GM19238 (cell line): ENCODE data around the gene CCDC148.
"Not testable (repeated sequence)": the region's sequence is repeated elsewhere in the genome, so short reads cannot be mapped to it uniquely, and the experiment has no call there.

Source experiments
- DNase-seq: peaks from one replicate; pipeline ENCODE4 v3.0.0; 2011; ENCODE audit warnings: low spot score; ENCODE audit not compliant: insufficient read length

The CCDC148 gene

DNA sequence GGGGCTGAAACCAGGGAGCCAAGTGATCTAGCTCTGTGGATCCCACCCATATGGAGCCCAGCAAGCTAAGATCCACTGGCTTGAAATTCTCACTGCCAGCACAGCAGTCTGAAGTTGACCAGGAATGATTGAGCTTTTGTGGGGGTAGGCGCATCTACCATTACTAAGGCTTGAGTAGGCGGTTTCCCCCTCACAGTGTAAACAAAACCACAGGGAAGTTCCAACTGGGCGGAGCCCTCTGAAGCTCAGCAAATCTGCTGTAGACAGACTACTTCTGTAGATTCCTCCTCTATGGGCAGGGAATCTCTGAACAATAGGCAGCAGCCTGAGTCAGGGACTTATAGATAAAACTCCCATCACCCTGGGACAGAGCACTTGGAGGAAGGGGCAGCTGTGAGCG is 96.7 kb downstream of the CCDC148 start:
- no peak for DNase-seq

- DNase-seq, result no peak
Measured at GRCh38 chr2:158357699-158358098, 98.9 kb downstream of the CCDC148 start.

DNA sequence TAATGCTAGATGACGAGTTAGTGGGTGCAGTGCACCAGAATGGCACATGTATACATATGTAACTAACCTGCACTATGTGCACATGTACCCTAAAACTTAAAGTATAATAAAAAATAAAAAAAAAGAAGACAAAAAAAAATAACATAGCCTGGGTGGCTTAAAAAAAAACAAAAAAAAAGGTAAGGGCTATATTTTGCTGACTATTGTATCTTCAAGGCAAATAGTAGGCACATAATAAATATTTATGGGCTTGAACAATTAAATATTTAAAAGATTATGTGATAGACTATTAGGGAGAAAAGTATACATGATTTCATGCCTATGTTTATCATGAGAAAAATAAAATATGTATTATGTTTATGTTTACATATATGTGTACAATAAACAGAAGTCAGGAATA is 99.4 kb downstream of the CCDC148 start:
- DNase-seq, result no peak

DNA sequence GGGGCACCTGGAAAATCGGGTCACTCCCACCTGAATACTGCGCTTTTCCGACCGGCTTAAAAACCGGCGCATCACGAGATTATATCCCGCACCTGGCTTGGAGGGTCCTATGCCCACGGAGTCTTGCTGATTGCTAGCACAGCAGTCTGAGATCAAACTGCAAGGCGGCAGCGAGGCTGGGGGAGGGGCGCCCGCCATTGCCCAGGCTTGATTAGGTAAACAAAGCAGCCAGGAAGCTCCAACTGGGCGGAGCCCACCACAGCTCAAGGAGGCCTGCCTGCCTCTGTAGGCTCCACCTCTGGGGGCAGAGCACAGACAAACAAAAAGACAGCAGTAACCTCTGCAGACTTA is 105.1 kb downstream of the CCDC148 start:
- not testable (repeated sequence) for DNase-seq

DNA sequence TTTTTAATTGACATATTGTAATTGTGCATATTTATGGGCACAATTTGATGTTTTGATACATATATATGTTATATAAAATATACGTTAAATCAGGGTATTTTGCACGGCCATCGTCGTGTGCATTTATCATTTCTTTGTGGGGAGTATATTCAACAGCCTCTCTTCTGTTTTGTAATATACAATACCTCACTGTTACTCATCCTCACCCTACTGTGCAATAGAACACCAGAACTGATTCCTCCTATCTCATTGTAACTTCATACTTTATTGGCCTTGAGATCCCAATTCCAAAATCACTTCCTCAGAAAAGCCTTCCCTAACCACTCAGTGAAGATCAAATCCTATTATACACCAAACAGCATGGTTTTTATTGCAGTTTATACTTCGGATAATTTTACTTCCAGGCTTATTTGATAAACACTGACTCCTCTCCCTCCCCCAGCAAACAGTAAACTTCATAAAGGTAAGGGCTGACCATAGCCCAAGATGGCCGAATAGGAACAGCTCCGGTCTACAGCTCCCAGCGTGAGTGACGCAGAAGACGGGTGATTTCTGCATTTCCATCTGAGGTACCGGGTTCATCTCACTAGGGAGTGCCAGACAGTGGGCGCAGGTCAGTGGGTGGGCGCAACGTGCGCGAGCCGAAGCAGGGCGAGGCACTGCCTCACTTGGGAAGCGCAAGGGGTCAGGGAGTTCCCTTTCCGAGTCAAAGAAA is 105.6 kb downstream of the CCDC148 start:
- DNase-seq, result not testable (repeated sequence)

DNA sequence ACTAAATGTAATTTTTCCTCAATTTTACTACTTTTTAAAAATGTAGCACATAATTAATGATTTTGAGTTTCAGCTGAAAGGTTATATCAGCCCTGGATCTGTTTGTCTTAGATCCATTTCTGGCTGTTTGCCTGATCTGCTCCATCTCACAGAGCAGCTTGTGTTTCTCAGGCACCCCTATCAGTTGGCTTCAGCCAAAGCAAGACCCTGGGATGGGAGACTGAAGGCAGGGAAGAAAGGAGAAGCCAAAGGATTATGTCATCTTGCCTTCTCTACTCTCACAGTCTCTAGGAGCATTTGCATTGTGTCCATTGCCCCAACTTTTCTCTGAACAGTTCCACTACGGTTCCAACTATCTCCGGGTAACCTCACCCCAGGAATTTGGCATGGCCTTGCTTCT is 110.5 kb downstream of the CCDC148 start:
- DNase-seq, result no peak

DNA sequence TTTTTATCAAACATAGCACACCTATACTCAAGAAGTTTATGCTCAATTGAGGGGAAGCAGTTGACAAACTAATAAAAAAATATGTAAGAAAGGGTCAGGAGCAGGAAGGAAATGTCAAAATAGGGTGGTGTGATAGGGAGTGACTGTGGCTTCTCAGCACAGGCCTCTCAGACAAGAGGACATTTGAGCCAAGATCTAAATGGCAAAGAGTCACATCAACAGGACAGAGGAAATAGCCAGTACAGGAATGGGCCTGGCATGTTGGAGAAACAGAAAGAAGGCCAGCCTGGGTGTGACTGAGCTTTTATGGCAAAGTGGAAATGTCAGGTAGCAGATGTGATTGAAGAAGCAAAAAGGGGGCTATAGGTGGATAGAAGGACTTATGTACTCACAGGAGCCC is 117.0 kb downstream of the CCDC148 start:
- no peak for DNase-seq

GRCh38 chr2:158337018-158337417 is 119.5 kb downstream of the CCDC148 start:
- no peak for DNase-seq

DNA sequence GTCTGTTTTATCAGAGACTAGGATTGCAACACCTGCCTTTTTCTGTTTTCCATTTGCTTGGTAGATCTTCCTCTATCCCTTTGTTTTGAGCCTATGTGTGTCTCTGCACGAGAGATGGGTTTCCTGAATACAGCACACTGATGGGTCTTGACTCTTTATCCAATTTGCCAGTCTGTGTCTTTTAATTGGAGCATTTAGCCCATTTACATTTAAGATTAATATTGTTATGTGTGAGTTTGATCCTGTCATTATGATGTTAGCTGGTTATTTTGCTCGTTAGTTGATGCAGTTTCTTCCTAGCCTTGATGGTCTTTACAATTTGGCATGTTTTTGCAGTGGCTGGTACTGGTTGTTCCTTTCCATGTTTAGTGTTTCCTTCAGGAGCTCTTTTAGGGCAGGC is 124.8 kb downstream of the CCDC148 start:
- DNase-seq, result not testable (repeated sequence)

GRCh38 chr2:158325782-158326340 is 130.7 kb downstream of the CCDC148 start:
- DNase-seq, result no peak

DNA sequence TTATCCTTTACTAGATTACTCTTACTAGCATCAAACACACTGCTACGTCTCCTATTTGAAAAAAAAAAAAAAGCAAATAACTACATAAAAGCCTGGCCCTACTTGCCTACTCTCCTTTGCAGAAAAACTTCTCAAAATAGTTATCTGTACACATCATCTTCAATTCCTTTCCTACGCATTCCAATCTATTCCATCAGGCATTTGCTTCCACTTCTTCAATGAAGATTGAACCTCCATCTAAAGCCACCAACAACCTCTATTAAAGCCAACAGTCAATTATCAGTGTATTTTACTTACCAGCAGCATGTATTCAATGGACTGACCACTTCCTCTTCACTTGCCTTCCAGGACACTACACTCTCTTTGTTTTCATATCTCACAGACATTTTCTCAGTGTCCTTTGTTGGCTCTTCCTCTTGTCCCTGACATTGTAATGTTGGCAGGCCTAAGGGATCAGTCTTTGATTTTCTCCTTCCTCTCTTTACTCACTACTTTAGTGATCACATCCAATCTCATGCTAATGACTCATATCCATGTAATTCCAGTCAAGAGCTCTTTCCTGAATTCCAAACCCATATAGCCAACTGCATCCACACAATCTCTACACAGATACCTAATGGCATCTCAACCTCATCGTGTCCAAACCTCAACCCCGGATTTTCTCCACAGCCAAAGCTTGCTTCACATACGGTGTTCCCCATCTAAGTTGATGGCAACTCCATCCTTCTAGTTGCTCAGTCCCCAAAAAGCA is 131.3 kb downstream of the CCDC148 start:
- no peak for DNase-seq

GRCh38 chr2:158323381-158323780 is 133.2 kb downstream of the CCDC148 start:
- DNase-seq, result no peak

- DNase-seq, result no peak
Measured at GRCh38 chr2:158321264-158321663, 135.3 kb downstream of the CCDC148 start.

DNA sequence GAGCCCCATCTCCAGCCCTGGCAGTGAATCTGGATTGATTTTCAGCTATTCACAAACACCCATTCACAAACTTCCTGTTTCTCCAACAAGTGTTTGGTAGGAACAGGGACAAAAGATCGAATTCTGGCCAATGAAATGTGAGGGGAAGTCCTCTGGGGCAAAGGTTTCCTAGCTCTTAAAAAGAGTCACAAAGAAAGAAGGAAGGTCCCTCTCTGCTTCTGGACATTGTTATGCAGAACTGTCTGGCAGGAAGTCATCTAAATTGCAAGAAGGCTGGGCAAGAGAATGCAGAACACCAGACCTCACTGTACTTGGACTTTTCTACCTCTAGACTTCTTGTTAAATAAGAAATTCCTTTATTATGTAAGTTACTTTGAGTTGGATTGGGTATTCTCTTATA is 137.3 kb downstream of the CCDC148 start:
- no peak for DNase-seq

- DNase-seq, result no peak
Measured at GRCh38 chr2:158317642-158318041, 138.9 kb downstream of the CCDC148 start.

DNA sequence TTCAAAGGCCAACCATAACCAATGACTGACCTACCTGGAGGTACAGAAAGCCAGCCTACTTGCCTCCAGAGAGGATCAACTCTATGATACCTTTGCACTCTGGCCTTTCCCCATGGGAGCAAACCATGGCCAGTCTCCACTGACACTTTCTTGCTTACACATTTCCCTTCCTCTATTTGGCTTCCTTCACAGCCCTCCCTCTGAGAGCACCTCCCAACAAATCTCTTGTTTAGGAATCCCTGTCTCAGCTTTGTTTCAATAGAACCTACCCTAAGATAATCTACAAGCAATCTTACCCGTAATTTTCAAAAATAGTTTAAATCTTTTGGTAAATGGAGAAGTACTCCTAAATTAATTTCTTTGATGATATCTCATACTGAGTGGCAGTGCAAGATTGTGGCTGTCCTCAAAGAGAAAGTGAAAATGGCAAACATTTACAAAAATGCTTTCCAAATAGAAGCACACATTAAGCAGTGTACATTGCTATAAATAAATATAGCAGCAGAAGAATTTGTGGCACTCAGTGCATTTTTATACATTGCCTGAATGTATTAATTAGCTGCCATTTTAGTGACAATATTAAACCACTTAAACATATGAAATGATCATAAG is 140.6 kb downstream of the CCDC148 start:
- no peak for DNase-seq

DNA sequence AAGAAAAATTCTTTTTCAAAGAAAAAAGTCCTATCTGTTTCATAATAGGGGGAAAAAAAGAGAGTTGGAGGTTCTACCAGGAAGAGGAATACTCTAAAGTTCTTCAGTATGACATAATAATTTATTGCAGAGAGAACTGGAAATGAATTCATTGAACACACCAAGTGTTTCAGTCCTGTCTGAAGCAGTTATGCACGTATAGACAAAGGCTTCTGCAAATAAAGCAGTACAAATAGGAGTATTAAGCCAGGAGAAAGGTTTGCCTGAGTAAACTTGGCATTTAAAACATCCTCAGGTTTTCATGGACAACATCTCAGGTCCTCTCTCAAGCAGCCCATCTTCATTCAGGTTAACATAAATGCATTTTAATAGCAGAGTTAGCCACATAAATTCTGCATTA is 141.6 kb downstream of the CCDC148 start:
- DNase-seq, result no peak

DNA sequence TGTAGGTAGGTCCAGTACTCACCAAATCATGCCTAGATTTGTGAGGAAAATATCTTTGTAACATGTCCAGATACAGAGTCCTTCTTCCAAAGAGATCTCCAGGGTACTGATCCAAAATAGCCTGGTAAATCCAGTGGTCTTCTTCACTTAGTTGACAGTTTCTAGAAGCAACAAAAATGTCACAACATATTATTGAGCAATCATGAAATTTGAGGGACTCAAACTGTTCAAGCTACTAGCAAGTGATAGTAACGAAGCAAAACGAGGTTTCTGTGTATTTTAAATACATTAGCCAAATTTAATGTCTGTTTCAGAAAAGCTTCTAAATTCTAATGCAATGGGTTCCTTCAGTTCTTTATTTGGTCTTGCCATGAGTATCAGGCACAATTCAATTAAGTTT is 142.8 kb downstream of the CCDC148 start:
- no peak for DNase-seq

GRCh38 chr2:158312981-158313380 is 143.6 kb downstream of the CCDC148 start:
- DNase-seq, result no peak

GRCh38 chr2:158310407-158310806 is 146.1 kb downstream of the CCDC148 start:
- DNase-seq, result not testable (repeated sequence)

GRCh38 chr2:158305501-158305900 is 151.1 kb downstream of the CCDC148 start:
- no peak for DNase-seq

GRCh38 chr2:158300394-158300793 is 156.2 kb downstream of the CCDC148 start:
- no peak for DNase-seq
